ENCODE measurements around the gene MAPK1.

GRCh38 chr22:21741059-21741458 is 126.4 kb downstream of the MAPK1 start:
- TF ChIP-seq CLOCK (CRISPR knock-in tag; IDR thresholded peaks at IDR 0.05; ENCODE audit: borderline replicate concordance) (no peak), TBP (optimal IDR thresholded peaks at IDR 0.05; ENCODE audit: low read depth, low read length) (no peak), ZNF175 (CRISPR knock-in tag; IDR thresholded peaks at IDR 0.05; ENCODE audit: low read depth) (no peak), MED1 (CRISPR knock-in tag; IDR thresholded peaks at IDR 0.05; ENCODE audit: borderline replicate concordance) (no peak), PRPF4 (IDR thresholded peaks at IDR 0.05; ENCODE audit: insufficient read depth, low read depth, low read length, poor library complexity, severe bottlenecking) (no peak), FOSL1 (tag; conservative IDR thresholded peaks at IDR 0.05) (no peak), HINFP (tag; conservative IDR thresholded peaks at IDR 0.05; ENCODE audit: low read depth) (no peak), SMAD4 (CRISPR knock-in tag; conservative IDR thresholded peaks at IDR 0.05) (no peak)
- TF ChIP-seq, protein P1, sequence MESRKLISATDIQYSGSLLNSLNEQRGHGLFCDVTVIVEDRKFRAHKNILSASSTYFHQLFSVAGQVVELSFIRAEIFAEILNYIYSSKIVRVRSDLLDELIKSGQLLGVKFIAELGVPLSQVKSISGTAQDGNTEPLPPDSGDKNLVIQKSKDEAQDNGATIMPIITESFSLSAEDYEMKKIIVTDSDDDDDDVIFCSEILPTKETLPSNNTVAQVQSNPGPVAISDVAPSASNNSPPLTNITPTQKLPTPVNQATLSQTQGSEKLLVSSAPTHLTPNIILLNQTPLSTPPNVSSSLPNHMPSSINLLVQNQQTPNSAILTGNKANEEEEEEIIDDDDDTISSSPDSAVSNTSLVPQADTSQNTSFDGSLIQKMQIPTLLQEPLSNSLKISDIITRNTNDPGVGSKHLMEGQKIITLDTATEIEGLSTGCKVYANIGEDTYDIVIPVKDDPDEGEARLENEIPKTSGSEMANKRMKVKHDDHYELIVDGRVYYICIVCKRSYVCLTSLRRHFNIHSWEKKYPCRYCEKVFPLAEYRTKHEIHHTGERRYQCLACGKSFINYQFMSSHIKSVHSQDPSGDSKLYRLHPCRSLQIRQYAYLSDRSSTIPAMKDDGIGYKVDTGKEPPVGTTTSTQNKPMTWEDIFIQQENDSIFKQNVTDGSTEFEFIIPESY (CRISPR knock-in tag; IDR thresholded peaks at IDR 0.05): no peak
- TF ChIP-seq, protein P2, sequence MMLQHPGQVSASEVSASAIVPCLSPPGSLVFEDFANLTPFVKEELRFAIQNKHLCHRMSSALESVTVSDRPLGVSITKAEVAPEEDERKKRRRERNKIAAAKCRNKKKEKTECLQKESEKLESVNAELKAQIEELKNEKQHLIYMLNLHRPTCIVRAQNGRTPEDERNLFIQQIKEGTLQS (IDR thresholded peaks at IDR 0.05): no peak
- TF ChIP-seq, protein P2 (CRISPR knock-in tag; conservative IDR thresholded peaks at IDR 0.05): no peak
- TF ChIP-seq, protein P3, sequence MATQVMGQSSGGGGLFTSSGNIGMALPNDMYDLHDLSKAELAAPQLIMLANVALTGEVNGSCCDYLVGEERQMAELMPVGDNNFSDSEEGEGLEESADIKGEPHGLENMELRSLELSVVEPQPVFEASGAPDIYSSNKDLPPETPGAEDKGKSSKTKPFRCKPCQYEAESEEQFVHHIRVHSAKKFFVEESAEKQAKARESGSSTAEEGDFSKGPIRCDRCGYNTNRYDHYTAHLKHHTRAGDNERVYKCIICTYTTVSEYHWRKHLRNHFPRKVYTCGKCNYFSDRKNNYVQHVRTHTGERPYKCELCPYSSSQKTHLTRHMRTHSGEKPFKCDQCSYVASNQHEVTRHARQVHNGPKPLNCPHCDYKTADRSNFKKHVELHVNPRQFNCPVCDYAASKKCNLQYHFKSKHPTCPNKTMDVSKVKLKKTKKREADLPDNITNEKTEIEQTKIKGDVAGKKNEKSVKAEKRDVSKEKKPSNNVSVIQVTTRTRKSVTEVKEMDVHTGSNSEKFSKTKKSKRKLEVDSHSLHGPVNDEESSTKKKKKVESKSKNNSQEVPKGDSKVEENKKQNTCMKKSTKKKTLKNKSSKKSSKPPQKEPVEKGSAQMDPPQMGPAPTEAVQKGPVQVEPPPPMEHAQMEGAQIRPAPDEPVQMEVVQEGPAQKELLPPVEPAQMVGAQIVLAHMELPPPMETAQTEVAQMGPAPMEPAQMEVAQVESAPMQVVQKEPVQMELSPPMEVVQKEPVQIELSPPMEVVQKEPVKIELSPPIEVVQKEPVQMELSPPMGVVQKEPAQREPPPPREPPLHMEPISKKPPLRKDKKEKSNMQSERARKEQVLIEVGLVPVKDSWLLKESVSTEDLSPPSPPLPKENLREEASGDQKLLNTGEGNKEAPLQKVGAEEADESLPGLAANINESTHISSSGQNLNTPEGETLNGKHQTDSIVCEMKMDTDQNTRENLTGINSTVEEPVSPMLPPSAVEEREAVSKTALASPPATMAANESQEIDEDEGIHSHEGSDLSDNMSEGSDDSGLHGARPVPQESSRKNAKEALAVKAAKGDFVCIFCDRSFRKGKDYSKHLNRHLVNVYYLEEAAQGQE (IDR thresholded peaks at IDR 0.05; ENCODE audit: borderline replicate concordance): no peak
- TF ChIP-seq, protein P3 (CRISPR knock-in tag; IDR thresholded peaks at IDR 0.05; ENCODE audit: low read depth): no peak
- TF ChIP-seq, protein P4, sequence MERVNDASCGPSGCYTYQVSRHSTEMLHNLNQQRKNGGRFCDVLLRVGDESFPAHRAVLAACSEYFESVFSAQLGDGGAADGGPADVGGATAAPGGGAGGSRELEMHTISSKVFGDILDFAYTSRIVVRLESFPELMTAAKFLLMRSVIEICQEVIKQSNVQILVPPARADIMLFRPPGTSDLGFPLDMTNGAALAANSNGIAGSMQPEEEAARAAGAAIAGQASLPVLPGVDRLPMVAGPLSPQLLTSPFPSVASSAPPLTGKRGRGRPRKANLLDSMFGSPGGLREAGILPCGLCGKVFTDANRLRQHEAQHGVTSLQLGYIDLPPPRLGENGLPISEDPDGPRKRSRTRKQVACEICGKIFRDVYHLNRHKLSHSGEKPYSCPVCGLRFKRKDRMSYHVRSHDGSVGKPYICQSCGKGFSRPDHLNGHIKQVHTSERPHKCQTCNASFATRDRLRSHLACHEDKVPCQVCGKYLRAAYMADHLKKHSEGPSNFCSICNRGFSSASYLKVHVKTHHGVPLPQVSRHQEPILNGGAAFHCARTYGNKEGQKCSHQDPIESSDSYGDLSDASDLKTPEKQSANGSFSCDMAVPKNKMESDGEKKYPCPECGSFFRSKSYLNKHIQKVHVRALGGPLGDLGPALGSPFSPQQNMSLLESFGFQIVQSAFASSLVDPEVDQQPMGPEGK (CRISPR knock-in tag; IDR thresholded peaks at IDR 0.05; ENCODE audit: borderline replicate concordance): no peak
- TF ChIP-seq, protein P5, sequence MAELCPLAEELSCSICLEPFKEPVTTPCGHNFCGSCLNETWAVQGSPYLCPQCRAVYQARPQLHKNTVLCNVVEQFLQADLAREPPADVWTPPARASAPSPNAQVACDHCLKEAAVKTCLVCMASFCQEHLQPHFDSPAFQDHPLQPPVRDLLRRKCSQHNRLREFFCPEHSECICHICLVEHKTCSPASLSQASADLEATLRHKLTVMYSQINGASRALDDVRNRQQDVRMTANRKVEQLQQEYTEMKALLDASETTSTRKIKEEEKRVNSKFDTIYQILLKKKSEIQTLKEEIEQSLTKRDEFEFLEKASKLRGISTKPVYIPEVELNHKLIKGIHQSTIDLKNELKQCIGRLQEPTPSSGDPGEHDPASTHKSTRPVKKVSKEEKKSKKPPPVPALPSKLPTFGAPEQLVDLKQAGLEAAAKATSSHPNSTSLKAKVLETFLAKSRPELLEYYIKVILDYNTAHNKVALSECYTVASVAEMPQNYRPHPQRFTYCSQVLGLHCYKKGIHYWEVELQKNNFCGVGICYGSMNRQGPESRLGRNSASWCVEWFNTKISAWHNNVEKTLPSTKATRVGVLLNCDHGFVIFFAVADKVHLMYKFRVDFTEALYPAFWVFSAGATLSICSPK (IDR thresholded peaks at IDR 0.05; ENCODE audit: borderline replicate concordance): no peak
